Limb (tissue), 2 donors: Measurements from ENCODE around the gene HSDL2.
"Not testable (repeated sequence)": the region's sequence is repeated elsewhere in the genome, so short reads cannot be mapped to it uniquely, and the experiment has no call there.

ENCODE experiments used
- DNase-seq, 2 donors: peaks; one replicate each; pipeline ENCODE4 v3.0.0-alpha.2; 2016; ENCODE audit errors: extremely low spot score in 2 of 2

Gene HSDL2

GRCh38 chr9:112366591-112366990 lies 13.3 kb upstream of the HSDL2 start:
- no peak for DNase-seq

- DNase-seq, result no peak
Measured at GRCh38 chr9:112367465-112367864, 12.4 kb upstream of the HSDL2 start.

GRCh38 chr9:112369817-112370216 lies 10.1 kb upstream of the HSDL2 start:
- DNase-seq, result no peak

GRCh38 chr9:112371060-112371459 lies 8.8 kb upstream of the HSDL2 start:
- DNase-seq, result no peak

GRCh38 chr9:112373666-112374065 lies 6.2 kb upstream of the HSDL2 start:
- not testable (repeated sequence) for DNase-seq

- not testable (repeated sequence) for DNase-seq
Measured at GRCh38 chr9:112374232-112374631, 5.7 kb upstream of the HSDL2 start.

- no peak for DNase-seq
Measured at GRCh38 chr9:112375361-112375760, 4.5 kb upstream of the HSDL2 start.

GRCh38 chr9:112377087-112377486 lies 2.8 kb upstream of the HSDL2 start:
- no peak for DNase-seq

- no peak for DNase-seq
Measured at GRCh38 chr9:112377684-112378327, 2.1 kb upstream of the HSDL2 start.

GRCh38 chr9:112378328-112379176 lies 1.4 kb upstream of the HSDL2 start:
- no peak for DNase-seq

- peak; percentile 99 for DNase-seq
Measured at GRCh38 chr9:112379177-112380101, 469 bp upstream of the HSDL2 start.

- no peak for DNase-seq
Measured at GRCh38 chr9:112380825-112381221, 915 bp downstream of the HSDL2 start.

GRCh38 chr9:112382066-112382465 lies 2.2 kb downstream of the HSDL2 start:
- DNase-seq, result no peak

GRCh38 chr9:112382501-112383364 lies 2.8 kb downstream of the HSDL2 start:
- no peak for DNase-seq

GRCh38 chr9:112384219-112384618 lies 4.3 kb downstream of the HSDL2 start:
- no peak for DNase-seq

- DNase-seq, result no peak
Measured at GRCh38 chr9:112384690-112385089, 4.8 kb downstream of the HSDL2 start.

GRCh38 chr9:112387115-112387514 lies 7.2 kb downstream of the HSDL2 start:
- no peak for DNase-seq

- DNase-seq, result not testable (repeated sequence)
Measured at GRCh38 chr9:112389897-112390296, 10.0 kb downstream of the HSDL2 start.

GRCh38 chr9:112391936-112392560 lies 12.1 kb downstream of the HSDL2 start:
- not testable (repeated sequence) for DNase-seq

GRCh38 chr9:112393146-112393545 lies 13.2 kb downstream of the HSDL2 start:
- DNase-seq, result not testable (repeated sequence)
